K562 (cell line): ENCODE measurements around the gene CSMD2. TPM values are rescaled to one million over a fixed set of nuclear protein-coding genes. Genes with fewer than 3 reads are reported as not detected.

Experiments used
- ARID4B ChIP-seq: sonication (generic); formaldehyde crosslinking; IDR thresholded peaks from 2 replicates; pipeline ENCODE4 v1.8.0; 2022; ENCODE audit warnings: mild to moderate bottlenecking, missing genetic modification reagents
- BCL6 ChIP-seq: fragments of 250-450 bp; sonication (Bioruptor Pico); IDR thresholded peaks from 2 replicates; pipeline ENCODE4 v1.4.0; 2020
- IFI16 ChIP-seq: fragments of 250-450 bp; sonication (Bioruptor Pico); IDR thresholded peaks from 2 replicates; pipeline ENCODE4 v2.1.2; 2022; ENCODE audit warnings: mild to moderate bottlenecking, inconsistent platforms
- PCBP2 ChIP-seq: fragments of 200-400 bp; formaldehyde crosslinking; IDR thresholded peaks from 2 replicates; pipeline ENCODE4 v1.6.1; 2018; ENCODE audit warnings: low read length, low read depth, mild to moderate bottlenecking, moderate library complexity; ENCODE audit not compliant: poor library complexity, severe bottlenecking
- POLR2B ChIP-seq: fragments of 450-650 bp; IDR thresholded peaks from 2 replicates; pipeline ENCODE4 v1.6.1; 2018; ENCODE audit warnings: low read depth; ENCODE audit not compliant: partially characterized antibody
- RBM34 ChIP-seq: fragments of 200-400 bp; formaldehyde crosslinking; IDR thresholded peaks from 2 replicates; pipeline ENCODE4 v1.6.1; 2018; ENCODE audit warnings: low read length, borderline replicate concordance; ENCODE audit not compliant: insufficient read depth
- ZNF3 ChIP-seq: fragments of 250-450 bp; sonication (Bioruptor Pico); IDR thresholded peaks from 2 replicates; pipeline ENCODE4 v1.5.0; 2021; ENCODE audit warnings: mild to moderate bottlenecking, moderate library complexity
- ZNF668 ChIP-seq: fragments of 250-450 bp; sonication (Bioruptor Pico); IDR thresholded peaks from 2 replicates; pipeline ENCODE4 v1.8.0; 2022; ENCODE audit warnings: mild to moderate bottlenecking, inconsistent platforms
- polyA plus RNA-seq, 8 experiments: library from polyadenylated mRNA; depleted of rRNA in 4 of 8; stranded (reverse) in 5 of 8; unstranded in 3 of 8; fragments of >200 nt; fragmentation: Nextera tagmentation in 2 of 8; fragmentation: Illumina TruSeq in 1 of 8; extraction: Ambion mirVana in 2 of 8; extraction: Trizol in 1 of 8; gene quantifications; 2 replicates each; pipeline versions ENCODE4 v1.2.1 to v1.2.3, GENCODE V29; 2011 to 2014; ENCODE audit warnings: inconsistent platforms in 1 of 8, missing spikeins in 1 of 8
- total RNA-seq, 7 experiments: library from RNA; depleted of rRNA in 6 of 7; stranded (reverse); fragments of >200 nt in 6 of 7; fragmentation: Illumina TruSeq in 2 of 7; extraction: Trizol in 2 of 7; gene quantifications; 2 replicates each; pipeline versions ENCODE4 v1.2.1 to v1.2.3, GENCODE V29; 2011 to 2021; ENCODE audit warnings: low replicate concordance in 1 of 7
- TF ChIP-seq, protein P1 (sequence below), 2 experiments: fragments of 200-800 bp in 1 of 2; sonication (Bioruptor generic) in 1 of 2; sonication (generic) in 1 of 2; formaldehyde crosslinking in 1 of 2; IDR thresholded peaks in 1 of 2; conservative IDR thresholded peaks in 1 of 2; 2 replicates each; pipeline versions ENCODE4 v1.5.0 to v1.6.1; 2016 to 2020; ENCODE audit warnings: missing compliant biosample characterization in 1 of 2, missing genetic modification characterization in 1 of 2, missing genetic modification reagents in 1 of 2
- TF ChIP-seq, protein P2 (sequence below), 2 experiments: IDR thresholded peaks in 1 of 2; conservative IDR thresholded peaks in 1 of 2; 2 replicates each; pipeline ENCODE4 v1.6.1; 2016; ENCODE audit warnings: low read depth in 2 of 2, mild to moderate bottlenecking in 1 of 2, missing compliant biosample characterization in 1 of 2, missing genetic modification characterization in 1 of 2, moderate library complexity in 1 of 2

The CSMD2 gene
- total and polyA plus RNA-seq, 9 of the 15 experiments (the other 6 are each of a cell fraction or from before 2014, with no cell fraction given): not detected

DNA sequence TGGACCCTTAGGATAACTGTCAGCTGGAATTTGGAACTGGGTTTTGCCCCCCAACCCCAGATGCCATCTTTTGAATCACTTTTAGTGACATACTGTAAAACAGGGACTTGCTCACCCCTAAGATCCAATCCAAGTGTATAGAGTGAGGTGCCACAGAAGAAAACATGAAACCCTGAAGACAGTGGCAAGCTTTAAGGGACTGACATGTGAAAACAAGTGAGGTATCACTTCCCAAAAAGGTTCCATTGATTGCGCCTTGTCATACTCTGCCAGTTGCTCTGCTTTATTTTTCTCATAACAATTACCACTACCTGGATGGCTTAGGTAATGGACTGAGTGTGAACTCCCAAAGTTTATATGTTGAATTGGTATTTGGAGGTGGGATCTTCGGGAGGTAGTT lies 115.6 kb downstream of the CSMD2 start (continued):
- TF ChIP-seq ARID4B (CRISPR knock-in tag) (no peak), RBM34 (no peak), PCBP2 (no peak), BCL6 (no peak), POLR2B (no peak), ZNF668 (no peak), ZNF3 (CRISPR knock-in tag) (no peak), IFI16 (CRISPR knock-in tag) (no peak)
- TF ChIP-seq, protein P1, sequence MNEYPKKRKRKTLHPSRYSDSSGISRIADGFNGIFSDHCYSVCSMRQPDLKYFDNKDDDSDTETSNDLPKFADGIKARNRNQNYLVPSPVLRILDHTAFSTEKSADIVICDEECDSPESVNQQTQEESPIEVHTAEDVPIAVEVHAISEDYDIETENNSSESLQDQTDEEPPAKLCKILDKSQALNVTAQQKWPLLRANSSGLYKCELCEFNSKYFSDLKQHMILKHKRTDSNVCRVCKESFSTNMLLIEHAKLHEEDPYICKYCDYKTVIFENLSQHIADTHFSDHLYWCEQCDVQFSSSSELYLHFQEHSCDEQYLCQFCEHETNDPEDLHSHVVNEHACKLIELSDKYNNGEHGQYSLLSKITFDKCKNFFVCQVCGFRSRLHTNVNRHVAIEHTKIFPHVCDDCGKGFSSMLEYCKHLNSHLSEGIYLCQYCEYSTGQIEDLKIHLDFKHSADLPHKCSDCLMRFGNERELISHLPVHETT (CRISPR knock-in tag; conservative IDR thresholded peaks at IDR 0.05 in 1 of 2, IDR thresholded peaks at IDR 0.05 in 1 of 2): no peak
- TF ChIP-seq, protein P2, sequence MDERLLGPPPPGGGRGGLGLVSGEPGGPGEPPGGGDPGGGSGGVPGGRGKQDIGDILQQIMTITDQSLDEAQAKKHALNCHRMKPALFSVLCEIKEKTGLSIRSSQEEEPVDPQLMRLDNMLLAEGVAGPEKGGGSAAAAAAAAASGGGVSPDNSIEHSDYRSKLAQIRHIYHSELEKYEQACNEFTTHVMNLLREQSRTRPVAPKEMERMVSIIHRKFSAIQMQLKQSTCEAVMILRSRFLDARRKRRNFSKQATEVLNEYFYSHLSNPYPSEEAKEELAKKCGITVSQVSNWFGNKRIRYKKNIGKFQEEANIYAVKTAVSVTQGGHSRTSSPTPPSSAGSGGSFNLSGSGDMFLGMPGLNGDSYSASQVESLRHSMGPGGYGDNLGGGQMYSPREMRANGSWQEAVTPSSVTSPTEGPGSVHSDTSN (CRISPR knock-in tag; IDR thresholded peaks at IDR 0.05; ENCODE audit: low read depth): no peak
- TF ChIP-seq, protein P2 (tag; conservative IDR thresholded peaks at IDR 0.05; ENCODE audit: low read depth): no peak
